Fibroblast of lung (primary cell): ENCODE results near the gene GSG1.

Experiments used
- EZH2 ChIP-seq: IDR thresholded peaks from 2 replicates; pipeline ENCODE4 v1.5.1; 2012; ENCODE audit warnings: low read length, control low read depth, mild to moderate bottlenecking; ENCODE audit errors: missing control alignments
- TF ChIP-seq, protein P1 (sequence below), 2 donors: IDR thresholded peaks in 1 of 2; conservative IDR thresholded peaks in 1 of 2; 1 replicate in 1 of 2; 2 replicates in 1 of 2; pipeline ENCODE4 v1.5.1; 2011 to 2012; ENCODE audit warnings: low read length in 2 of 2, control low read depth in 1 of 2, inconsistent platforms in 1 of 2, low read depth in 1 of 2, mild to moderate bottlenecking in 1 of 2

DNA sequence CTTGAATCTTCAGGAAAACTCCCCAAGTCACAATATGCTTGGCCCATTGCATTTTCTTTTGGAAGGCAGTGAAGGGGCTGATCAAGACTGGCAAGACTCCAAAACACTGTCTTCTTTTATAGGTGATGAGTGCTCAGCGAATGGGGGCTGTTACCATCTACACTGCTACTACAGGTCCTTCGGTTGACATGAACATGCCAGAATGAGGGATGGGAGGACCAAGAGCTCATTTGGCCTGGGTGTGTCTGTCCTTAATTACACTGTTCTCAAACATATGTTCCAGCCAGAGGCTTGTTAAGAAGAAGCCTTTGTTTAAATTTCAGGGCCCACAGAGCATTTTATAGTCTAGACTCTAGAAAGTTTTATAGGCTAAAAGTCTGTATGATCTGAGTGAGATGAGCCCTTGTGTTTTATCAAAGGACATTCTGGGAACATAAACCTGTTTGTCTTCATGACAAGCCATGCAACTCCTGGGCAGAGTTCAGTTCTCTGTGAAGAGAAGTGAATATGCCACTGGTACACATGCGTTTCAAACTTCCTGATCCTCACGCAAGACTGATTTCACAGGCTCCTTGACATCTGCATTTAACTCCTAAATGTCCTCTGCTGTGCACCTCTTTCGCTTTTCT is 64.0 kb downstream of the GSG1 start:
- TF ChIP-seq, protein P1, sequence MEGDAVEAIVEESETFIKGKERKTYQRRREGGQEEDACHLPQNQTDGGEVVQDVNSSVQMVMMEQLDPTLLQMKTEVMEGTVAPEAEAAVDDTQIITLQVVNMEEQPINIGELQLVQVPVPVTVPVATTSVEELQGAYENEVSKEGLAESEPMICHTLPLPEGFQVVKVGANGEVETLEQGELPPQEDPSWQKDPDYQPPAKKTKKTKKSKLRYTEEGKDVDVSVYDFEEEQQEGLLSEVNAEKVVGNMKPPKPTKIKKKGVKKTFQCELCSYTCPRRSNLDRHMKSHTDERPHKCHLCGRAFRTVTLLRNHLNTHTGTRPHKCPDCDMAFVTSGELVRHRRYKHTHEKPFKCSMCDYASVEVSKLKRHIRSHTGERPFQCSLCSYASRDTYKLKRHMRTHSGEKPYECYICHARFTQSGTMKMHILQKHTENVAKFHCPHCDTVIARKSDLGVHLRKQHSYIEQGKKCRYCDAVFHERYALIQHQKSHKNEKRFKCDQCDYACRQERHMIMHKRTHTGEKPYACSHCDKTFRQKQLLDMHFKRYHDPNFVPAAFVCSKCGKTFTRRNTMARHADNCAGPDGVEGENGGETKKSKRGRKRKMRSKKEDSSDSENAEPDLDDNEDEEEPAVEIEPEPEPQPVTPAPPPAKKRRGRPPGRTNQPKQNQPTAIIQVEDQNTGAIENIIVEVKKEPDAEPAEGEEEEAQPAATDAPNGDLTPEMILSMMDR (conservative IDR thresholded peaks at IDR 0.05 in 1 of 2, IDR thresholded peaks at IDR 0.05 in 1 of 2; ENCODE audit: low read depth in 1 of 2, low read length in 2 of 2) = no peak
- TF ChIP-seq EZH2 = no peak
